DMS153 (cell line): ENCODE data around the gene AJUBA.
"Not testable (repeated sequence)": the region's sequence is repeated elsewhere in the genome, so short reads cannot be mapped to it uniquely, and the experiment has no call there.

ENCODE experiments used
- DNase-seq: peaks from one replicate; lab custom pipeline; 2025; lab: John Stamatoyannopoulos, UW

AJUBA gene

GRCh38 chr14:22982477-22983245, at the start of gene AJUBA:
Gene AJUBA (minus strand): TSS chr14:22982551. CDS start chr14:22982266, 285 bp downstream.
- DNase-seq, result no peak

- no peak for DNase-seq
These were observed 48.6 kb upstream of the AJUBA start for GRCh38 chr14:23030936-23031335.

- DNase-seq, result no peak
These were observed 46.4 kb upstream of the AJUBA start for GRCh38 chr14:23028799-23029198.

- DNase-seq, result no peak
These were observed 42.9 kb upstream of the AJUBA start for GRCh38 chr14:23025151-23025814.

- no peak for DNase-seq
These were observed 42.3 kb upstream of the AJUBA start for GRCh38 chr14:23024612-23025075.

- DNase-seq, result no peak
These were observed 41.4 kb upstream of the AJUBA start for GRCh38 chr14:23023795-23024152.

GRCh38 chr14:23023022-23023794, 40.9 kb upstream of the AJUBA start:
- no peak for DNase-seq

GRCh38 chr14:23021889-23022442, 39.6 kb upstream of the AJUBA start:
- DNase-seq, result no peak

GRCh38 chr14:23021434-23021833, 39.1 kb upstream of the AJUBA start:
- no peak for DNase-seq

- DNase-seq, result no peak
These were observed 38.1 kb upstream of the AJUBA start for GRCh38 chr14:23020143-23021128.

GRCh38 chr14:23018107-23018506, 35.8 kb upstream of the AJUBA start:
- DNase-seq, result no peak

- DNase-seq, result no peak
These were observed 34.7 kb upstream of the AJUBA start for GRCh38 chr14:23017091-23017490.

- no peak for DNase-seq
These were observed 33.3 kb upstream of the AJUBA start for GRCh38 chr14:23015618-23016017.

GRCh38 chr14:23013749-23014054, 31.4 kb upstream of the AJUBA start:
- not testable (repeated sequence) for DNase-seq

- DNase-seq, result no peak
These were observed 30.9 kb upstream of the AJUBA start for GRCh38 chr14:23013054-23013748.

- DNase-seq, result peak; percentile 42
These were observed 27.8 kb upstream of the AJUBA start, which contains the start of gene C14orf93 for GRCh38 chr14:23009939-23010726. Gene C14orf93 (minus strand): TSS chr14:23010143. CDS start chr14:22999023, 11,120 bp downstream.

GRCh38 chr14:23009483-23009938, 27.2 kb upstream of the AJUBA start:
- peak; percentile 5 for DNase-seq

GRCh38 chr14:23008831-23009230, 26.5 kb upstream of the AJUBA start:
- peak; percentile 27 for DNase-seq

GRCh38 chr14:23006544-23007419, 24.4 kb upstream of the AJUBA start:
- DNase-seq, result peak; percentile 97
